Mammary epithelial cell (primary cell): Measurements from ENCODE around the gene MT1X.

Experiments
- EZH2 ChIP-seq: IDR thresholded peaks from 2 replicates; pipeline ENCODE4 v1.6.1; 2012; ENCODE audit warnings: low read length, inconsistent platforms, borderline replicate concordance
- TF ChIP-seq, protein P1 (sequence below), 2 donors: IDR thresholded peaks in 1 of 2; conservative IDR thresholded peaks in 1 of 2; 2 replicates each; pipeline ENCODE4 v1.5.1; 2011 to 2012; ENCODE audit warnings: inconsistent platforms in 2 of 2, low read length in 2 of 2, mild to moderate bottlenecking in 2 of 2, control low read depth in 1 of 2, low read depth in 1 of 2; ENCODE audit not compliant: insufficient read depth in 1 of 2; ENCODE audit errors: extremely low read depth in 1 of 2

DNA sequence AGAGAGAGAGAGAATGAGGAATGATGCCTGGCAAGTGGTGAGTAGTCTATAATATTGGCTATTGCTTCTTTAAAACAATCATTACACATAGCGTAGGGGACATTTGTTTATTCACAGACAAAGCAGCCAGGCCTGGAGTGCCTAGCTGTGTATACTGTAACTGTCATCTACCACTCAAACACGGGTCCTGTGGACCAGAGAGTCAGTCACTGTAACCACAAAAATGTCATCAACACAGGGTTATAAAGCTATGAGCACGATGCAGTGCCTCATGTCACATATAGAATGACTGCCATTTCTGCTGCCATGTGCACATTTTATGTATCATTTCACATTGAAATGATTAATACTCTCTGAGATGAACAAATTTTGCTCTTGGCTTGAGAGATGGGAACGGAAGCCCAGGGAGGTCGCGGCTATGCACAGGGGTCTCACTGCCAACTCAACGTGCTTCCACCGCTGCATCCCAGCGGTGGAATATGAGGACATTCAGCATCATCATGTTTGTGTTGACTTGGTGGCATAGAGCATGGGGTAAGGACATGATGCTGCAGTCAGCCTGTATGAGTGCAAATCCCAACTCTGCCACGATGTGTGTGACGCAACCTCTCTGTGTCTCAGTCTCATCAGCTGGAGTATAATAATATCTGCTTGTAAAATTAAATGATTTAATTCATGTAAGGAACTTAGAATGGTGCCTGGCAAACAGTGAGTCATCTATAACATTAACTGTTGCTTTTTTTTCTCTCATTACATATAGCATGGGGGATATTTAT is 9.3 kb upstream of the MT1X start:
- TF ChIP-seq, protein P1, sequence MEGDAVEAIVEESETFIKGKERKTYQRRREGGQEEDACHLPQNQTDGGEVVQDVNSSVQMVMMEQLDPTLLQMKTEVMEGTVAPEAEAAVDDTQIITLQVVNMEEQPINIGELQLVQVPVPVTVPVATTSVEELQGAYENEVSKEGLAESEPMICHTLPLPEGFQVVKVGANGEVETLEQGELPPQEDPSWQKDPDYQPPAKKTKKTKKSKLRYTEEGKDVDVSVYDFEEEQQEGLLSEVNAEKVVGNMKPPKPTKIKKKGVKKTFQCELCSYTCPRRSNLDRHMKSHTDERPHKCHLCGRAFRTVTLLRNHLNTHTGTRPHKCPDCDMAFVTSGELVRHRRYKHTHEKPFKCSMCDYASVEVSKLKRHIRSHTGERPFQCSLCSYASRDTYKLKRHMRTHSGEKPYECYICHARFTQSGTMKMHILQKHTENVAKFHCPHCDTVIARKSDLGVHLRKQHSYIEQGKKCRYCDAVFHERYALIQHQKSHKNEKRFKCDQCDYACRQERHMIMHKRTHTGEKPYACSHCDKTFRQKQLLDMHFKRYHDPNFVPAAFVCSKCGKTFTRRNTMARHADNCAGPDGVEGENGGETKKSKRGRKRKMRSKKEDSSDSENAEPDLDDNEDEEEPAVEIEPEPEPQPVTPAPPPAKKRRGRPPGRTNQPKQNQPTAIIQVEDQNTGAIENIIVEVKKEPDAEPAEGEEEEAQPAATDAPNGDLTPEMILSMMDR (conservative IDR thresholded peaks at IDR 0.05 in 1 of 2, IDR thresholded peaks at IDR 0.05 in 1 of 2; ENCODE audit: extremely low read depth in 1 of 2, insufficient read depth in 1 of 2, low read depth in 1 of 2, low read length in 2 of 2) = no peak
- TF ChIP-seq EZH2 = no peak
